ENCODE measurements around the gene TIAM2.

- TF ChIP-seq CTCF (IDR thresholded peaks at IDR 0.05), result no peak
- no peak for TF ChIP-seq POLR2A (IDR thresholded peaks at IDR 0.05)
Observed at GRCh38 chr6:155112757-155113156, 117.6 kb downstream of the TIAM2 start.

All from uterus (tissue), 2 donors.